WI38 (cell line): ENCODE measurements around the gene POGLUT2.

Experiments used
- H3K4me3 ChIP-seq: 2 replicates; pipeline ENCODE4 v1.5.1; 2011; ENCODE audit warnings: low read depth, mild to moderate bottlenecking, control low read depth, low read length
- TF ChIP-seq, protein P1 (sequence below): IDR thresholded peaks from 2 replicates; pipeline ENCODE4 v1.5.1; 2012; ENCODE audit warnings: low read depth, mild to moderate bottlenecking, control low read depth, low read length

POGLUT2 gene

DNA sequence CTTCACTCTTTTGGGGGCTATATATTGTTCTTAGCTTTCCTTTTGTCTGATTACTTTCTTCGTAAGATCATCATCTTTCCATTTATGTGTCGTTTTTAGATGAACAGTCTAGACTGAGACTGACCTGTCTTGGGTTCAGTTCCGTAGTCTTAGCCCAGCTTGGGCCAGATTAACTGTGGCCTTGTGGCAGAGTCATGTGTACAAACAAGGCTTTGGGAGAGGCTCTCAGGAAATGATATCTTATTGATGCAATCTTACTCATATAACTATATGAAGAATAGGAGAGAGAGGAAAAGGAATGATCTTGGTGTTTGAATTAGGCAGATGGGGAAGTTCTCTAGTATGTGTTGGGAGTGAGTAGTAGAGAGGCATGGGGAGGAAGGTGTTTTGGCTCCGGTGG is 40.2 kb upstream of the POGLUT2 start:
- TF ChIP-seq, protein P1, sequence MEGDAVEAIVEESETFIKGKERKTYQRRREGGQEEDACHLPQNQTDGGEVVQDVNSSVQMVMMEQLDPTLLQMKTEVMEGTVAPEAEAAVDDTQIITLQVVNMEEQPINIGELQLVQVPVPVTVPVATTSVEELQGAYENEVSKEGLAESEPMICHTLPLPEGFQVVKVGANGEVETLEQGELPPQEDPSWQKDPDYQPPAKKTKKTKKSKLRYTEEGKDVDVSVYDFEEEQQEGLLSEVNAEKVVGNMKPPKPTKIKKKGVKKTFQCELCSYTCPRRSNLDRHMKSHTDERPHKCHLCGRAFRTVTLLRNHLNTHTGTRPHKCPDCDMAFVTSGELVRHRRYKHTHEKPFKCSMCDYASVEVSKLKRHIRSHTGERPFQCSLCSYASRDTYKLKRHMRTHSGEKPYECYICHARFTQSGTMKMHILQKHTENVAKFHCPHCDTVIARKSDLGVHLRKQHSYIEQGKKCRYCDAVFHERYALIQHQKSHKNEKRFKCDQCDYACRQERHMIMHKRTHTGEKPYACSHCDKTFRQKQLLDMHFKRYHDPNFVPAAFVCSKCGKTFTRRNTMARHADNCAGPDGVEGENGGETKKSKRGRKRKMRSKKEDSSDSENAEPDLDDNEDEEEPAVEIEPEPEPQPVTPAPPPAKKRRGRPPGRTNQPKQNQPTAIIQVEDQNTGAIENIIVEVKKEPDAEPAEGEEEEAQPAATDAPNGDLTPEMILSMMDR: no peak
- no peak overlapping the region for H3K4me3 ChIP-seq

DNA sequence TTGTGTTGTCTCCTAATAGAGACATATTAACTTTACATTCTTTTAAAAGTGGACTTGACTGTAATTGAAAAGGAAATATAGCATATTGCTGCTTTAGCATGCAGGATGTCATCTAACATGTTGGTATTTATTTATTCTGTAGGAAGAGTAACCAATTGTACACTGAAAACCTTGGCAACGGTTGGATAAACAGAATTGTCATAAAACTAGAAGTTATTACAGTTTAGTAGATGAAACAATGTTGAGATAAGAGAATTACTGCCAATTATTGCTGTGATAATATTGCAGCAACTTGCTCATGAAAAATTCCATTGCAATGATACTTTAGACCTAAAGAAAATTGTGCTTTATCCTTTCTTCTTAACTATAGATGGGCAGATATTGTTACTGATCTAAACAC is 39.5 kb upstream of the POGLUT2 start:
- no peak overlapping the region for H3K4me3 ChIP-seq
- TF ChIP-seq, protein P1: no peak

DNA sequence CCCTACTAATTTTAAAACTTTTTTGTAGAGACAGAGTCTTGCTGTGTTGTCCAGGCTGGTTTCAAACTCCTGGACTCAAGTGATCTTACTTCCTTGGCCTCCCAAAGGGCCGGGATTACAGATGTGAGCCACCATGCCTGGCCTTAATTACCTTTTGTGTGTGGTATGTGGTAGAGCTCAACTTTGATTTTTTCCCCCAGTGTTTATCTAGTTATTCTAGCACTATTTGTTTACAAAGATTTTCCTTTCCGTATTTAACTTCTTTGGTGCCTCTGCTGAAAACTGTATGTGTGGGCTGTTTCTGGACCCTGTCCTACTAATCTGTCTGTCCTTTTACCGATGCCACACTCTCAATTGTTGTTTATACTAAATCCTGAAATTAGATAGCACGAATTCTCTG is 37.7 kb upstream of the POGLUT2 start:
- TF ChIP-seq, protein P1: no peak
- no peak overlapping the region for H3K4me3 ChIP-seq

DNA sequence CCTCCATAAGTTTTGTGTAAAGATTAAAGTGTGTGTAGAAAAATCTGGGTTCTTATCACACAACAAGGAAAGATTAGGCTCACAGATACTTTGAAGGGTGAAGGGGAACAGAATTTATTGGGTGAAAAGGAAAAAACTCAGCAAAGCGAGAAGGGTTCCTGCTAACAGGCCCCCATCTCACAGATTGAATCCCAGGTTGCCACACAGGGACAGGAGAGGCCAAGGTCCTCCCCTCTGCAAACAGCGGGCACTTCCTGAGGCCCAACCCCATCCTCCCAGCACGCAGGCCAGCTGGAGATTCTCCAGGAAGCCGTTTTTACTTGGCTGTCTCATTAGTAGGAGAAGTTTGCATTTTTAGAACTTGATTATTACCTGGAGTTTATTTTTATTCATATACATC is 31.9 kb upstream of the POGLUT2 start:
- TF ChIP-seq, protein P1: no peak
- no peak overlapping the region for H3K4me3 ChIP-seq

DNA sequence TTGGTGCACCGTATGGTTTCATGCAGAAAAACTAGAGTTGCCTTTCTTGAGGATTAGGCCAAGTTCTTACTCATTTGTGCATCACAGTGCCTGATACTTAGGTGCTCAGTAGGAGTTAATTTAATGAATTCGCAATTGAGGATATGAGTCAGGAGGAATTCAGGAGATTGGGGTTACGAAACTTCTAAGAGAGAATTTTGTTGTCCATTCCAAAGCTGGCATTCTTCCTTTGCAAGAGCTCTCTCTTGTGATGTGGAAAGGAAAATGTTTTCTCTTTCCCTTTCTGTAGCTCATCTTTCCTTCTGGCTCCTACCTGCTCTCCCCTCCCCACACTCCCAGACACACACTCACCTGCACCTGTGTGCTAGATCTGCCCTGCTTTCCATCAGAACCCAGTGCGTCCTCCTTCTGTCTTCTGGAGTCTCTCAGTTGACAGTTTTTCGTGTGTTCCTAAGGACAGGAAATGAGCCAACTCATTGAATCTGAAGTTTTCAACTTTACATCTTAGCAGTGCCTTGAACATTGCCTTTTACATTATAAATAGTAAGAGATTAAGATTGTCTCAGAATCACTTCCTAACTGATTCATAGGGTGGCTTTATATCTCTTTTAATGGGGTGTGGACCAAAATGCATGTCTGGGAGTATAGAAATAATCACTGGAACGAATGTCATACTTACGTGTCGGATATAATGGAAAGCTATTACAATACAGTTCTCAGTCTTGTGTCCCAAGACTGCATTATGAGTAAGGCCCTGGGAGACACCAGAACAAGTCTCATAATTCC is 27.3 kb upstream of the POGLUT2 start:
- TF ChIP-seq, protein P1: no peak
- H3K4me3 ChIP-seq: peak overlapping the region; percentile 58

DNA sequence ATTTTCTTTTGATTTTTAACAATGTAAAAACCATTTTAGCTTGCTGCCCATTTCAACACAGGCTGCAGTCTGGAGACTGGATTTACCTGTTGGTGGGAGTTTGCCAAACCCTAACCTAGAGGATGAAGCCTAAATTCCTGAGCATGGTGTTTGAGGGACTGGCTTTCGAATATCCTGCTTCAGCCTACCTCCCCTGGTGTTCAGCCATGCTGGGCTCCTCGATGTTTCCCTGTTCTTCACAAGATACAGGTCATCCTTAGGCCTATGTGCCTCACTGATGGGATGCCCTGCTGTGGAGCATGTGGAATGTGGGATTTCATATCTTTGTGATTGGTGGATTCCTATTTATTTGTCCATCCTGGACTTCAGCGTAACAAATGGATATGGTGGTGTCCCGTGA is 26.6 kb upstream of the POGLUT2 start:
- H3K4me3 ChIP-seq: peak overlapping the region; percentile 58
- TF ChIP-seq, protein P1: no peak

DNA sequence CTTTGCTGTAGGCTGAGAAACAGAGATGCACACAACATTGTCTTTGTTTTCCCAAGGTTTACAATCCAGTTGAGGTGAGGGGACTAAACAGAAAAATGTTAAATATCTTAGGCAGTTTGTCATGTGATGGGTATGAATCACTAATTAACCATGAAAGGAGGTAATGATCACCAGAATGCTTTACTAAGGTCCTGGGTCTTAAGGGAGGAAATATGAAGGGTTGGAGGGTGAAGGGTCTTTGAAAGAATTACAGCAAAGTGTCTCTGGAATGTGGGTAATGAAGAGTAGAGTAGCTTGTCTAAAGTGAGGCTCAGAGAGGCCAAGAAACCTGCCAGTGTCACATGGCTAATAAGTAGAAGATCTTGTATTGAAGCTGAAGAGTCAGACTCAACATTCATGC is 19.1 kb upstream of the POGLUT2 start:
- H3K4me3 ChIP-seq: no peak overlapping the region
- TF ChIP-seq, protein P1: no peak
